GM18498 (cell line): ENCODE data around the gene LILRA5.
"Not testable (repeated sequence)": the region's sequence is repeated elsewhere in the genome, so short reads cannot be mapped to it uniquely, and the experiment has no call there.

Experiments
- ATAC-seq: cut with Tn5 transposase; IDR thresholded peaks from one replicate; pipeline ENCODE4 v1.9.1; 2021; ENCODE audit warnings: mild to moderate bottlenecking, moderate library complexity; ENCODE audit not compliant: unreplicated experiment

The LILRA5 gene

GRCh38 chr19:54312436-54313377 lies at the start of gene LILRA5:
Gene LILRA5 (minus strand): TSS chr19:54313166. CDS start chr19:54313019, 147 bp downstream.
- no peak for ATAC-seq

- ATAC-seq = not testable (repeated sequence)
These were observed 48.9 kb upstream of the LILRA5 start for GRCh38 chr19:54361680-54362422.

GRCh38 chr19:54359149-54359820 lies 46.3 kb upstream of the LILRA5 start:
- ATAC-seq = peak; percentile 68

- no peak for ATAC-seq
These were observed 44.4 kb upstream of the LILRA5 start for GRCh38 chr19:54357381-54357780.

- no peak for ATAC-seq
These were observed 43.6 kb upstream of the LILRA5 start for GRCh38 chr19:54356444-54357056.

- no peak for ATAC-seq
These were observed 42.7 kb upstream of the LILRA5 start for GRCh38 chr19:54355675-54356074.

- ATAC-seq = no peak
These were observed 41.8 kb upstream of the LILRA5 start for GRCh38 chr19:54354761-54355160.

- ATAC-seq = no peak
These were observed 39.6 kb upstream of the LILRA5 start for GRCh38 chr19:54352546-54352945.

- ATAC-seq = no peak
These were observed 39.1 kb upstream of the LILRA5 start for GRCh38 chr19:54352041-54352440.

GRCh38 chr19:54351474-54351873 lies 38.5 kb upstream of the LILRA5 start:
- ATAC-seq = no peak

GRCh38 chr19:54345938-54346386 lies 33.0 kb upstream of the LILRA5 start:
- no peak for ATAC-seq

GRCh38 chr19:54343868-54344267 lies 30.9 kb upstream of the LILRA5 start:
- ATAC-seq = no peak

- ATAC-seq = no peak
These were observed 28.3 kb upstream of the LILRA5 start for GRCh38 chr19:54341295-54341694.

GRCh38 chr19:54339646-54340358 lies 26.8 kb upstream of the LILRA5 start:
- ATAC-seq = no peak

- ATAC-seq = no peak
These were observed 25.6 kb upstream of the LILRA5 start for GRCh38 chr19:54338521-54338920.

- no peak for ATAC-seq
These were observed 24.9 kb upstream of the LILRA5 start for GRCh38 chr19:54337858-54338230.

GRCh38 chr19:54336893-54337857 lies 24.2 kb upstream of the LILRA5 start:
- no peak for ATAC-seq

GRCh38 chr19:54335979-54336892 lies 23.3 kb upstream of the LILRA5 start:
- no peak for ATAC-seq
